ENCODE measurements around the gene TMEM212.
"Not testable (repeated sequence)": the region's sequence is repeated elsewhere in the genome, so short reads cannot be mapped to it uniquely, and the experiment has no call there.

The TMEM212 gene

GRCh38 chr3:171813278-171813896 lies 29.8 kb upstream of the TMEM212 start:
- no peak for DNase-seq

GRCh38 chr3:171813897-171814460 lies 29.2 kb upstream of the TMEM212 start:
- no peak for DNase-seq

DNA sequence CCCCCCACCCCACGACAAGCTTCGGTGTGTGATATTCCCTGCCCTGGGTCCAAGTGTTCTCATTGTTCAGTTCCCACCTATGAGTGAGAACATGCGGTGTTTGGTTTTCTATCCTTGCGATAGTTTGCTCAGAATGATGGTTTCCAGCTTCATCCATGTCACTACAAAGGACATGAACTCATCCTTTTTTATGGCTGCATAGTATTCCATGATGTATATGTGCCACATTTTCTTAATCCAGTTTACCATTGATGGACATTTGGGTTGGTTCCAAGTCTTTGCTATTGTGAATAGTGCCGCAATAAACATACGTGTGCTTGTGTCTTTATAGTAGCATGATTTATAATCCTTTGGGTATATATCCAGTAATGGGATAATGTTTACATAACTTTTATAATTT lies 28.5 kb upstream of the TMEM212 start:
- DNase-seq = not testable (repeated sequence)

GRCh38 chr3:171815973-171816595 lies 27.1 kb upstream of the TMEM212 start:
- no peak for DNase-seq

GRCh38 chr3:171817074-171817800 lies 25.9 kb upstream of the TMEM212 start:
- no peak for DNase-seq

GRCh38 chr3:171821044-171821443 lies 22.1 kb upstream of the TMEM212 start:
- no peak for DNase-seq

- DNase-seq = no peak
These were observed 21.3 kb upstream of the TMEM212 start for GRCh38 chr3:171821778-171822358.

- no peak for DNase-seq
These were observed 20.6 kb upstream of the TMEM212 start for GRCh38 chr3:171822431-171823106.

DNA sequence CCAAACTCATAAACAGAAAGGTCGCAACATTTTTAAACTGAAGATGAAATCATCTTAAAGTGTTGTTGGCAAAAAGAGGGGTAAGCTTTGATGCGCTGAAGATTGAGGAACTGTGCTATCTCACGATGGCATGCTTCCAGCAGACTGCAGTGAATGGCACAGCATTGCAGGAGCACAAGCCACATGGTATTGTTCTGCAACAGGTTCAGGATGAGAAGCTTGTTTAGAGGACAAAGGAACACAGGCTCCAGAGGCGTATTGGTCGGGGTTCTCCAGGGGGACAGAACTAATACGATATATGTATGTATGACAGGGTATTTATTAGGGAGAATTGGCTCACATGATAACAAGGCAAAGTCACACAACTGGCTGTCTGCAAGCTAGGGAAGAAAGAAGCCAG lies 19.0 kb upstream of the TMEM212 start:
- no peak for DNase-seq

- DNase-seq = no peak
These were observed 18.3 kb upstream of the TMEM212 start for GRCh38 chr3:171824824-171825221.

DNA sequence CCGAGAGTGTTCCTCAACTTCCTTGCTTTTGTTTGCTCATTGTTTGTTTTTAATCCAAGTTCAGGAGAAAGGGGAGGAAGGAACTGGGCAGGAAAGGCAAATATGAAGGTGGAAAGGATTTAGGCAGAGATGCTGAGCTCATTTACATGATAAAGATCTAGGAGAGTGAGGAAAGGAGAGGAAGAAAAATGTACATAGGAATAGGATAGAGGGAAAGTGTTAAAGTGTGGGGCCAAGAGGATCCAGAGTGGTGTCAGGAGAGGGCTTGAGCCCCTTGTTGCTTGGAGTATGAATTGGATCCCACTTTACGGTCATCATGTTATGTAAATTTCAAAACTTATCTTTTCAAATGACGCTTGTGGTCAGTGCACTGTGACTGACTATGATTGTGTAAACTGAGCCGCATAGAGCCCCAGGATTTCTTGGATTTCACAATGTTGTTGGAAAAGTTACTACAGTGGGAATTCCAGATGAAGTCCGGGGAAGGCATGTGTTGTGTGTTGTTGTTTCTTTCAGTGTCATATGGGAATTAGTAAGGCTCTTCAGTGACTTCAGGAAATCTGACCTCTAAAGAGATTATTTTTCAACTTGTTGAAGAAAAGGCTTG lies 17.8 kb upstream of the TMEM212 start:
- DNase-seq = no peak

- no peak for DNase-seq
These were observed 15.8 kb upstream of the TMEM212 start for GRCh38 chr3:171827385-171827784.

DNA sequence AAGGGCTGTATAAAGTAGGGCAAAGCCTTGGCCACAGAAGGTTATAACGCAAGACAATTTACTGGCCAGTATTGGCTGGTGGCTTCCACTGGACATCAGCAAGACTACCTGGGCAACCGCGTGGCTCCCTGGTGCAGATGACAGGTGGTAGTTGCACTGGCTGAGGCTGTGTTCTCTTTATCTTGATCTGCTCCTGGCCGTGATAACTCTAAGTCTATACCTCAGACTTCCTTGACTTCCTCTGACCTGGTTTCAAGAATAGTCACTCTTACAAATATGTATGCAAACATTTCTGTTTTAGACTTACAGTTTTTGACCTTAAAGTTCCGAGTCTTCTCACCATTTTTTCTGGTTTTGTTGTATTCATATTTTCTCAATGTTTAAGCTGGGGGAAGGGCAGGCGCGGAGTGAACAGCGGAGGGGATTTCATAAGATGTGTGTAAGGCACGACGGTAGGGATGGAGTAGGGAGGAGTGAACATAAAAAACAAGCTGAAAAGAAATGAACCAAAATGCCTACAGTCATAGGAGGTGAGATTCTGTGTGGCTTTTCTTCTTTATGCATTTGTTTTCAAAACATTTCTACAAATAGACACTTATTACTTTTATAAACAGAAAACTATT lies 15.2 kb upstream of the TMEM212 start:
- DNase-seq = no peak

GRCh38 chr3:171828902-171829770 lies 14.0 kb upstream of the TMEM212 start:
- DNase-seq = no peak

GRCh38 chr3:171829841-171830517 lies 13.2 kb upstream of the TMEM212 start:
- no peak for DNase-seq

- no peak for DNase-seq
These were observed 12.7 kb upstream of the TMEM212 start for GRCh38 chr3:171830518-171830875.

DNA sequence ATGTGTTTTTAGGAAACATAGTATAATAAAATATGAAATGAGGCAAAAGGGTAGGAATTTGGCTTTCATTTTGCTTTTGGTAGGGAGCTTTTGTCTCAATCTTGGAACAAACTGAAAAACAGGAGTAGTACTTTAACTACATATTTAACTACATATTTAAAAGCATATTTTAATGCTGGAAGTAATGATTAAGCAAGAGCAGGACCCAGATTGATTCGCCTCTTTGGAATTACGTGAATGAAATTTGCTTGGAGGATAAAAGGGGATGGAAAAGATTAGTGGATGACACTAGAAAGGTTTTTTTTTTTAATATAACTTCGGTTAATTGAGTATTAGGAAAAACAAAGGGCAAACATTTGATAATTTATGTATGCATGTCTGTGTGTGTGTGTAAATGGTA lies 11.2 kb upstream of the TMEM212 start:
- DNase-seq = no peak

DNA sequence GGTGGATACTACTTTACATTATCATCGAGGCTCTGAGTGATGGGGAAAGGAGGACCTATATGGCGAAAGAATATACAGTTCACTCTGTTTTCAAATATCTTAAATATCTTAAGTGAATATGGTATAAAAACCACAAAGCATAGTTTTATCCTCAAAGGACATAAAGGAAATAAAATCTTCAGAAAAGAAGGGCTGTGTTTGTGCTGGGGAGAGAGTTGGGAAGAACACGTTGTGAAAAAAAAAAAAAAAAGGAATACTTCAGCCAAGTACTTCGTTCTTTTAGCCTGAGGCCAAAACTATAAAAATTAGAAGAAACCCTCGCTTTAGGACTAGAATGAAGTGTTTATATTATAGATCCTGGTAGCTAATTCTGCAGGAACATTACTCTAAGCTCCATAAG lies 10.2 kb upstream of the TMEM212 start:
- no peak for DNase-seq

GRCh38 chr3:171833789-171834460 lies 9.2 kb upstream of the TMEM212 start:
- no peak for DNase-seq

- no peak for DNase-seq
These were observed 8.7 kb upstream of the TMEM212 start for GRCh38 chr3:171834461-171834801.

Data from NCI-H187 treated with DMSO at 0.1 percent for 48 hours (cell line).